Colon (tissue), 2 donors: ENCODE data around the gene TPP2.

ENCODE experiments used
- FAIRE-seq: peaks from 2 replicates; lab custom pipeline; 2012; peaks lifted over from hg19 to GRCh38; lab: Jason Lieb, UNC
- donor health status: control.
- donor health status: control.

Gene TPP2

DNA sequence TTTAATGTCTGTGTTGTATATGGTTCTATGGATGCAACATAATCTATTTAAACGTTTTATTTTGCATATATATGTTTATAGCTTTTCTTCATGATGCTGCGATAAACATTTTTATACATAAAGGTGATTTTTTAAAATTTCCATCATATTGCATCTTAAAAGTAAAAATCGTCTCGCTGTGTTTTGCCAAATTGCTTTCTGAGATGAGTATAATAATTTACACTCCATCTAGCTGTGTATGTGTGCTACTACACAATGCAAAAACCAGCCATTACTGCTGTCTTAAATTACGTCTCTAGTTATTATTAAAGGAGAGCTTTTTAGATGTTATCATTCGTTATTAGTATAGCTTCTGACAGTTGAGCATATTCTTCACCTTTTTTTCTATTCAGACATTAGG, 60.8 kb downstream of the TPP2 start:
- no peak for FAIRE-seq

DNA sequence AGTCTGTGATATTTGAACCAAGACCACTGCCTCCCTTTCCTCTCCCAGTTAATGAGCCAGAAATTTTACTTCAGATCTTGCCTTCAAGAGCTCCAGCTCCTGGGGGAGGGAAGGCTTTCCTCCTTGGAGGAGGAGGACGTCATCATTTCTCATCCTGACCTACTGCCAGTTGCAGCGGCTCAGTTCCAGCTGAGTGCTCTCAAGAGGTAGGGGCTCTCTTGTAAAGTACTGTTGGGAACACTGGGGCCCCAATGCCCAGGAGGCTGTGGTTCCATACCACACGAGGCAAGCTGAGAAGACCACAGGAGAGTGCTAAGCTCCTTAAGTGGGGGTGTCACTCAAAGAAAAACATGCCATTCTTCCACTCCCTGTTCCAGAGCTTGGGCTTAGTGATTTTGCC, 61.9 kb downstream of the TPP2 start:
- no peak for FAIRE-seq

DNA sequence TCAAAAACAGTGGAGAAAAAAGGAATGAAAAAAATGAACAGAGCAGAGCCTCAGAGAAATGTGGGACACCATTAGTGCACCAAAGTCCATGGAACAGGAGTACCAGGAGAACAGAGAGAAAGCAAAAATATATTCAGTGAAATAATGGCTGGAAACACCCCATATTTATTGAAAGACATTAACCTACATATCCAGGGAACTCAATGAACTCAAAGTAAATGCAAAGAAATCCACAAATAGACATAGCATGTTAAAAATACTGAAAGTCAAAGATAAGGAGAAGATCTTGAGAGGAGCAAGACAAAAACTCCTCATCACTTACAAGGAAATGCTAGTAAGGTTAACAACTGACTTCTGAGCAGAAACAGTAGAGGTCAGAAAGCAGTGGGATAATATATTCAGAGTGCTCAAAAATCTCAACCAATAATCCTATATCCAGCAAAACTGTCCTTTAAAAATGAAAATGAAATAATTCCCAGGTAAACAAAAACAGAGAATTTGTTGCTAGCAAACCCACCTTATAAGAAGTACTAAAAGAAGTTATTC, 62.5 kb downstream of the TPP2 start:
- no peak for FAIRE-seq

DNA sequence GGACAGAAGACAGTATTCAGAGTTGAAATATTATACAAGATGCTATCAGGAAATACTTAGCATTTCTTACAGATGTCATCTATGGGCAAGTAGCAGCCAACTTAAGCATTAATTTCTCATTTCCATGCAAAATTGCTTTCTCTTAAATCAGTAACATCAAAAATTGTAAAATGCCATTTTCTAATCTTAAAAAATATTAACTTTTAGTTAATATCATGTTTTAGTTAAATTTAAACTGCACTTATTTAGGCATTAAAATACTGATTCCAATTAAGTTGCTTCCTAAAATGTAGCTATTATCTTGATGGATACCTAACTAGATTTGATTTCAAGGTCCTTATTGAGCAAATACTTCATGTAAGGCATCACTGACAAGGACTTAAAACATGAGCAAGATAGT, 70.2 kb downstream of the TPP2 start:
- no peak for FAIRE-seq

DNA sequence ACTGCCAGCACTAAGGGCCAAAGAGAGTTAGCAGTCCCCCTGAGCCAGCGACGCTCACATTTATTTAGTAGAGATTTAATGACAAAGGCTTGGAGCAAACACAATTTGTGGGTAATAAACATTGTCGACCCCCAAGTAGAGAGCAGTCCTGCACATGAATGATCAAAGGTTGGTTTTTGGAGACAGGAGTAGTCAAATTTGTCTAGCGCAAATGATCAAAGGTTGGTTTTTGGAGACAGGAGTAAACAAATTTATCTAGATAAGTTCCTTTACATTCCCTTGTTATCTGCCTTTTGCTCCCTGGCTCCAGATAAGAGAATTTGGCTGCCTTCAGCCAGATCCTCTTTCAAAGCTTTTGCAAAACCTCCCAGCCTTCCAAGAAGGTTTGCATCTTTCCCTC, 71.1 kb downstream of the TPP2 start:
- FAIRE-seq = no peak

DNA sequence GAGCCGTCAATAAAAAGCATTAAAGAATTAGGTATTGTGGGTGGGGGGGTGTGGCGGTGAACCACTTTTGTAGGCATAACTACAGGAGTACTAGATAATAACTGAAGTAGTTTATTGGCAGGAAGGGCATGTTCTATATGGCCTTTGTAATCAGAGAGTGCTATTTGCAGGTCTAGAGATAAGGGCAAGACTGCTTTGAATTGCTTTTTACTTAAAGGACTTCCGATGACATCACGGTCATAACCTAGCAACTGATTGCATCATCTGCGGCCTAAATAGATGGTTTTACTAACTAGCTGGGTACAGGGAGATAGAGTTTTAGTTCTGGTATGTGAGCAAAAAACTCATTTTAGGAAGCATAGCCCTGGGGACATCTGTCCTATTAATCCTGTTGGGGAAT, 73.3 kb downstream of the TPP2 start:
- FAIRE-seq = no peak

DNA sequence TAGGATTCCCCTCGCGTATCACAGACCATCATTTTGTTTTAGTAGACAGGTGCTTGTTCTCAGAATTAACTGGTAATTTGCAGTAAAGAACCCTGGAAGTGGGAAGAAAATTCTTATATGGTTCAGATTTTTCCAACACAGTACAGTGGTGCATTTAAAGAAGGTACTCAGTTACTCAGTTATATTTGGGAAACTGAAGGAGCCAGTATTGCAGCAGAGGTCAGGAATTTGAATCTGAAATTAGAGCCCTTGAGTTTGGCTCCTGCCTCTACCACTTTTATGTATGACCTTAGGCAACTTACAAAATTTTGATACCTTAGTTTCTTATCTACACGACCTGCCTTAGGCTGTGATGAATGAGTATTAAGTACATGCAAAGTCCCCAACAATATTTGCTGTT, 78.3 kb downstream of the TPP2 start:
- no peak for FAIRE-seq

DNA sequence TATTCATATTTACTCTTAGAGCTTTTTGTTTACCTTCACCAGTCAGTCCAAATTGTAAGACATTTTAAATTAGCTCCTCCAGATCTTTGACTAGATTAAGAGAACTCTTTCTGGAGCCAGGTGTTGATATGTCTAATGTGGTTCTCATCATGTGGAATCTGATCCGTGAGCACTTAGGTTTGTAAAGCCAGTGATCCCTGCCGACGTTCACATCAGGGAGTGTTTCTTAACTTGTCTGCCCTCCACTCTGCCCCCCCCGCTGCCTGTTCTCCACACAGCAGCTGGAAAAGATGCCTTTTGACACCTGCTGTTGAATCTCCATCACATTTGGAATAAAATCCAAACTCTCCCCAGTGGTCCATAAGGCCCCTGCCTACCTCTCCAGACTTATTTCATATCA, 80.3 kb downstream of the TPP2 start:
- FAIRE-seq = no peak

DNA sequence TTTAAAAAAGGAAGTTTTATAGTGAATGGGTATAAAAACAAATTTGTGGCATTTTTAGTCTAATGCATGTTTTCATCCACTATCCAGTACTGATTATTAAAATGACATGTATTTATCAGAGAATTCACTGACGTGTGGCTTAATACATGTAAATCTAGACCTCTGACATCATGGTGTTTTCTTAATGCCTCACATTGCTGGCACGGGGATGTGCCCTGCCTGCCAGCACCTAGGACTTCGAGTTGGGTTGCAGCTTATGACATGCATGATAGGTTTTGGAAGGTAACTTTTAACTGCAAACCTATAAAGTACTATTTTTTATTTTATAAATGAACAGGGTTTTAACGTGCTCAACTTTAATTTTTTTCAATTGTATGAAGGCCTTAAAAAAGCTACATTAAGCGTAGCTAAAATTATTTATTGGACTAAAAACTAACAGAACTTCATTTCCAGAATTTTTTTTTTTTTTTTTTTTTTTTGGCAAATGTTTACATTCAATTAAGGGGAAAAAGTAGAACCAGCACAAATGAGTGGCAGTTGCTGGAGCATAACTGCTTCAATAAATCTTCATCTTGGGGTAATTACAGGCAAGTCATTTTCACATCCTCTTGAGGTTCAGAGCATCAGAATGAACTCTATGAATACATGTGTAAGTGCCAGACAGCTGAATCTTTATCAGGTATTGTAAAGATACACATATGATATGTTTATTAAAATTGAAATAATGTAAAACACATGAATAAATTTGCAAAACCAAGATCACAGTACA, 81.7 kb downstream of the TPP2 start:
- no peak for FAIRE-seq

DNA sequence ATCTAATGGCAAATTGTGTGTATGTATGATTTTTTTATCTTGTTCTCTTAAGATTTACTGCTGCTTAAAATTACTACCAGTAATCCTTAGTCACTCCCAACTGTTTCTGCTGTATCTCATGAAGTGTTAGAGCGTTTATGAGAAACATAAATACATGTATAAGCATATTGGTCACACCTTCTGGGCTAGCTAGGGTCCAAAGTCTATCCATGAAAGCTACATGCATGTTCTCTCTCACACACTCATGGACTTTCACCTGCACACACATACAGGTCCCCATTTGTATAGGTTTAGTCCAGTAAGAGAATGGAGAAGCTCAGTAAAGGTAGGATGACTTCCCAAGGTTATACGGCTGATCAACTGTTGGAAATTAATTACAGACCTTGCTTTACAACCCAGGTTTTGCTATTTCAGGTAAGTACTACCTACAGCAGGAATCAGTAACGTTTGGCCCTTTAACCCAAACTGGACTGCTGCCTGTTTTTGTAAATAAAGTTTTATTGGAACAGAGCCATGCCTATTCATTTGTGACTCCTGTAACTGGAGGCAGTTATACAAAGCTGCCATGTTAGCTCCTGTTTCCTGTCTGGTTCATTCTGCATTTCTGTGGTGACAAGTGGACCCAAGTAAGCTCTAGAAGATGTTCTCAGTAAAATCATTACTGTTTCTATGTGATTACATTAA, 82.8 kb downstream of the TPP2 start:
- no peak for FAIRE-seq

DNA sequence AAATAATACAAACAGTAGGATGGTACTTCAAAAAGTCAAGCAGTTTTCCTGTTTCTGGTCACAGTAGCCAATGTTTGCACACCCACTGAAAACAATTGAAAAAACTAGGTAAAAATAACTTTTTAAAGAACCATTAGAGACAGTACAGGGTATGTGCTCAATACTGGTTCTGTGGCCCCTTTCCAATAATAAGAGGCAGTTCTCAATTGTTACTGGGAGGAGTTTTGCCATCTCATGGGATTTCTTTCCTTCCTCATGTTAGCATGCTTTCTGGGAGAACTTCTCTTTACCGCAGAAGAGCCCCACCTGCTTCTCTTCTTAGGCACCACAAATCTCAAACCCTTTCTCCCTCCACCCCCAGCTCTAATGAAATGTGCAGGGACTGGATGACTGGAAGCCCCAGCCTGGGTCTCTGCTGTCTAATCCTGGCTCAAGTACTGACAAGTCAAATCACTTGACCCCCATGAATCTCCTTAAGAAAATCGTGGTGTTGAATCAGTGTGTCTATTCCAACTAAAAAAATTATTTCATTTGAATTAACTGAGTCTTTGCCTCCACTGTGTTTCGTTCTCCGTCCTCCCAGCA, 83.4 kb downstream of the TPP2 start:
- no peak for FAIRE-seq

DNA sequence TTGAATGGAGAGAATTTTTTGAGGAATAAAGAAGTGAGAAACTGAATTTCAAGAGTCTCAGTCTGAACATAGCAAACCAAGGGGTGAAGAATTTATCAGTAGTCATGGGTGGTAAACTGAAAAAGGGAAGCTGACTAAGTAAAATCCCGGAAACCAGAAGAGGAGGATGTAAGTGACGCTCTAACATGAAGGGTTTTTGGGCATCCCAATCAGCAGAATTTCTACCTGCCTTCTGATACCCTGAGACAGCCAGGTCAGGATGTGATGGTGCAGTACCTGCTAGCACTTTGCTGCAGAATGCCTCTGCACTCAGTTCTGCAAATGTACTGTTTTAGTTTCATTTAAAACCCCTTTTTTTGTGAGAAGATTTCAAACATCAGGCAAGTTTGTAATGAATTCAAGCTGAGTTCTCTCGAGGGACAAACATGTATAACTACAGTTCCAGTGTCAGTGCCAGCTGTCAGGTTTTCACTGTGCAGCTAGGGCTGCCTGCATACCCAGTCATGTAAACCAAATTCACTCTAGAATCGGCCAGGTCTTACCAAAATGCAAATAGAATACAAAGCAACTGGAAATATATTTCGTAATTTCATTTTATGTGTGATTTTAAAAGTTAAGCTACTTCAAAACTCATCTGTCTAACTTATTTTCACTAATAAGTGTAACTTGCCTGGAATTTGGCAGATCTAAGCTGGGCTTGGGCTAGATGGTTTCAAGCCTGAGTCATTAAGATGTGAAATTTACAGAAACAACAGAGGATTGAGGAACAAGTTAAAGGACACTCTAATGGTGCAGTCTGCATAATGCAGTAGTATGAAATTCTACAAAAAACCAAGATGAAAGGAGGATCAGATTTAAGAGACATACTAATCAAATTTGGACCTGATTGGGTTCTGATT, 84.3 kb downstream of the TPP2 start:
- FAIRE-seq = no peak

DNA sequence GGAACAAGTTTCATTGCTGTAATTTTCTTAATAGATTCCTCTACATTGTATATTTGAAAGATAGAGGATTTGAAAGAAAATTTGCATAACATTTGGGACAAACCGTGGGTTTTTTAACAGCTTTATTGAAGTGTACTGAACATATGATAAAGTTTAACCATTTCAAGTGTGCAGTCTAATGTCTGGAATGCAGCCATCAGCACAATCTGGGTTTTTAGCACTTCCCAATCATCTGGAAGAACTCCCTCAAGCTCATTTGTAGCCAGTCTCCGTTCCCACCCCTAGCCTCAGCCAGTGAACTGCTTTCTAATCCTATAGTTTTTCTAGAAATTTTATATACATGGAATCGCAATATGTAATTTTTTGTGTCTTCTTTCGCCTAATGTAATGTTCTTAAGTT, 85.4 kb downstream of the TPP2 start:
- no peak for FAIRE-seq

DNA sequence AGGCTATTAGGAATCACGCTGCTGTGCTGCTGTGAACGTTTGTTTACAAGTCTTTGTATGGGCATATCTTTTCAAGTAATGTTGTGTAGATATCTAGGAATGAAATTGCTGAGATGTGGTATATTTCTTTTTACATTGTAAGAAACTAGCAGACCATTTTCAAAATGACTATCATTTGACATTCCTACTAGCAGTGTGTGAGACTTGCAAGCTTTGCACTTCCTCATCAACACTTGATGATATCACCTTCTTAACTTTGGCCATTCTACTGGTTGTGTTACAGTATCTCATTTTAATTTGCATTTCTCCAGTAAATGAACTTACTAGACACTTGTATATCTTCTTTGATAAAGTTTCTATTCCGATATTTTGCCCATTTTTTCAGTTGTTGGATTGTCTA, 85.9 kb downstream of the TPP2 start:
- no peak for FAIRE-seq

DNA sequence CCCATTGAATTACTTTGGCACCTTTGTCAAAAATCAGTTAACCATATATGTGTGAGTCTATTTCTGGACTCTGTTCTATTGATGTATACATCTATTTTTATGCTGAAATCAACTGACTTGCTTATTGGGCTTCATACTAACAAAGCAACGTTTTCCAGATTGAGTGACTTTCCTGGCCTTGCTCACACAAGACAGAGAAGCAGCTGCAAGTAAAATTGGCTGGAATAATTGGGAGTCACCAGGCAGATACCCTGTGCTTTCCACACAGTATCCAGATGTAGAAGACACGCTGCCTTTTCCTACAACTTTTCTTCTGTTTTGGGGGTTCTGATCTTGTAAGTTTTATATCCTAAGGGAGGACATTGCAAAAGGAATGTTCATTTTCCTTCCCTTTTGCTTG, 86.9 kb downstream of the TPP2 start:
- no peak for FAIRE-seq

DNA sequence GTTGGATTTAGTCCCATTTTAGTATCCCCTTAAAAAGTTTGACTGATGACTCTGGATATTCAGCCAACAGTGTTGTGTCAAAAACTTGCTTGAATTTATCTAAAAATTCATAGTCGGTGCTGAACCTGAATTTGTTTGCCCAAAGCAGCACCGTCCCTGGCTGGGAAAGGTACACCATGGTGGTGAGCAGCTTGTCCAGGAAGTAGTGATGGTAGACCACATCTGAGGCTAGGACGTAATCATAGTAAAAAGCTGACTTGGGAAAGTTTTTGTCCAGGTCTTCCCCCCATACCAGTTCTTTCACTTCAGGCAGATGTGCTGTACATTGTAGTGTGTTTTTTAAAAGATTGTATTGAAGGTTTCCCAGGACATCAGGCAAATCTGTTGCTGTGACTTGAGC, 89.2 kb downstream of the TPP2 start:
- FAIRE-seq = no peak

DNA sequence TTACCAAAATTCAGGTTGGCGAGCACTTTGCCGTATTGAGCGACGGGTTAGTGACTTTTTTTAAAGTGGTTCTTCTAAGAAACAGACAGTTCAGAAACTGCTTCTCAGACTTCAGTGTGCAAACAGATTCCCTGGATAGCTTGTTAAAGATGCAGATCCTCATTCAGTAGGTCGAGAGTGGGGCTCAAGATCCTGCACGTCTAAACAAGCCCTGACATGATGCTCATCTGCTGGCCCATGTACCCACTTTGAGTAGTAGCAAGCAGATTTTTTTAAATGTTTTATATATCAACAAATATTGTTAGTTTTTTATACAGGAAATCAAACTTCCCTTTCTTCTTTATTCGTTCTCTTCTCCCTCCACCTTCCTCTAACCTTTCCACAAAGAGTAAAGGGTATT, 90.7 kb downstream of the TPP2 start:
- no peak for FAIRE-seq

DNA sequence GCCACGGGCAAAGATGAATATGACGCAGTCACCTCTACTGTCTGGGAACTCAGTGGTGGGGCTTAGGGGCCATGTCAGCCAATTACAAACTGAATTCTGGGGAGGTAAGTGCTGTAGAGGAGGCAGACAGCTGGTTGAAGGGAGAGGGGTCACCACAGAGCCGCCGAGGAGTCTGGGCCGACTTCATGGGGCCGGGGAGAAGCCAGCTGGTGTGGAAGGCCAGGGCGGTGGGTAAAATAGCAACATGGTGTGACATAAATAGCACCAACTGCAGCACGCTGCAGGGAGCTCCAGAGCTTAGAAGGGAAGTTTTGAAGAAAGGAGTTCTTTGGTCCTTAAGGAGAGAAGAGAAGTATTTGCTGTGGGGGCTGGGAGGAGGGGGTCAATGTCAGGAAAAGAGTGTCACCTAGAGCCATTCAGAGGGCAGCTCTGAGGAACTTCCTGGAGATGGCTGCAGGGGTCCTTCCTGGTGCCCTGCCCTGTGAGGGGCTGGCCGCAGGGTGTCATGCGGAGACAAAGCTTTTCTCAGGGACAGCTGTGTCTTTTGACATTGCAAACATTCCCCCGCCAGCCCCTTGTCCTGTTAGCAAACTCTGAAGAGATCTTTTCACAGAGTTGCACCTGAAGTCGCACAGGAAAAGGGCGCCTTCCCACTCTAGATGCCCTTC, 91.7 kb downstream of the TPP2 start:
- no peak for FAIRE-seq

DNA sequence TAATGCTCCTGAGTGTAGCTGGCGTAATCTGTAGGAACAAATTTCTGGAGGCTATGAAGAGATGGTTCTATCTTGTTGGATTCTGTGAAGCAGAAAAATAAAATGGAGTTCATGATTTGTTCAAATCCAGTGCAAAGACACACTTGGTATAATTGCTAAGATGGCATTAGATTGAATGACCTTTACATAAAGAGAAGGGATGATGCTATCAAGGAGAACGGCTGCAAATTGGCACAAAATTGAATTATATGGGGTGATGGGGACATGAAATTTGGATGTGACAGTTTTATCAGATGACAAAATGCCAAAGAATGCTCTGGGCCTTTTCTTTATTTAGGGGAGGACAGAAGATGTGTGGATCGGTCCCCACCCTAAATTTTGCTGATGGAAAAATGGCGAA, 94.1 kb downstream of the TPP2 start:
- FAIRE-seq = no peak

DNA sequence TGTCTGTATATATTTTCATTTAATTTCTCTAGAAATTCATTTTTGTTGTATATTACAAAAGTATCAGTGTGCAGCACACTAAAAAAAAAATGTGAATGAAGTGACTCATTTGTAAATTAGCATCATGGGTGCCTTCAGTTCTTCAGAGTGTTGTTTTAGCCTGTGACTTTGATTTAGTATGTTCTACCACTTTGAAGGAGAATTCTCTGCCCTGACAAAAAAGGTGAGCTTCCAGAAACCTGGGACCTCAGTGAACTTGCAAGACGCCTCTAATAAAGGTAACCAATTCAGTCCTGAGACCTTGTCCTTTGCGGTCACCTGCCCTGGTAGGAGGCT, 95.7 kb downstream of the TPP2 start:
- FAIRE-seq = no peak

DNA sequence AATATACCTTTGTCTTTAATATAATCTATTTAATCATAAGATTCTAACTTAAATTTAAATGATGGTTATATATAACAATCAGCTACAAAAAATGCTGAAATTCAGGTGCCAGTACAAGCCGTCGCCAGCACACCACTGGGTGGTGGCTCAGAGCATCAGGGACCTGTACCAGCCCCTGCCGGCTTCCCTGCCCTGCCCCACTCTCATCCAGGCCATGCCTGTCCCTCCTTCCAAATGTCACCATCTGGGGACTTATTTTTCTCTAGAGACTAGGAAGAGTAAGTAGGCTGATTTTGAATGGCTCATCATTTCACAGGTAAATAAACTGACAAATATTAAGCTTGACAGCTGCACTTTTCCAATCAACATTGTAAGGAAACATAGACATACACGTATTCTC, 96.5 kb downstream of the TPP2 start:
- FAIRE-seq = no peak

DNA sequence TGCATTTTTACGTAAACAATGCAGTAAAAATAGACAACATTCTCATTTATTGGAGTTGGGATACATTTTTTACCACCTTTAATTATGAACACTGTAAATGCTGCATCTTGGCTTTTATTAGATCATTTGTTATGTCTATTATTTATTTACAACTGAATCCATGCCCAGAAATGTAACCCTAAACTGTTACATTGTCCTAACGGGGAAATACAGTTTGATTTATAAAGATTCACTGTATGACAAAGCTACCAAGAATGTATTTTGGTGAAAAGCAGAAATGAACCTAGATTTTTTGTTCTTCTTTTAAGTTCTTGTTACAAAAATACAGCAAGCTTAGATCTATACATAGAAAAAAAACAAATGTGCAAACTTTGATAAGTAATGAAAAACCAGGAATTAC, 97.0 kb downstream of the TPP2 start:
- no peak for FAIRE-seq
